Bronchial epithelial cell (primary cell): ENCODE results near the gene SPAG8. TPM values are rescaled to one million over a fixed set of nuclear protein-coding genes. Genes with fewer than 3 reads are reported as not detected.

Experiments used
- DNase-seq: peaks from one replicate; pipeline ENCODE4 v3.0.0-alpha.2; 2010; ENCODE audit warnings: low read depth
- FAIRE-seq: peaks from 2 replicates; lab custom pipeline; 2011; peaks lifted over from hg19 to GRCh38; lab: Jason Lieb, UNC
- H3K27me3 ChIP-seq: 2 replicates; pipeline ENCODE4 v1.5.1; 2011; ENCODE audit warnings: low read length; ENCODE audit not compliant: control insufficient read depth, insufficient read depth
- H3K36me3 ChIP-seq: 2 replicates; pipeline ENCODE4 v1.5.1; 2011; ENCODE audit warnings: low read length; ENCODE audit not compliant: control insufficient read depth, insufficient read depth
- H3K4me3 ChIP-seq: 2 replicates; pipeline ENCODE4 v1.5.1; 2011; ENCODE audit warnings: mild to moderate bottlenecking, low read depth, low read length, control low read depth
- total RNA-seq: library from RNA; depleted of rRNA; stranded (reverse); fragments of >200 nt; gene quantifications from 2 replicates; pipeline ENCODE4 v1.2.1, GENCODE V29; 2014
- TF ChIP-seq, protein P1 (sequence below): IDR thresholded peaks from 2 replicates; pipeline ENCODE4 v1.5.1; 2011; ENCODE audit warnings: mild to moderate bottlenecking, moderate library complexity, low read length, control low read depth, inconsistent platforms; ENCODE audit not compliant: insufficient read depth, severe bottlenecking

SPAG8 gene, protein sequence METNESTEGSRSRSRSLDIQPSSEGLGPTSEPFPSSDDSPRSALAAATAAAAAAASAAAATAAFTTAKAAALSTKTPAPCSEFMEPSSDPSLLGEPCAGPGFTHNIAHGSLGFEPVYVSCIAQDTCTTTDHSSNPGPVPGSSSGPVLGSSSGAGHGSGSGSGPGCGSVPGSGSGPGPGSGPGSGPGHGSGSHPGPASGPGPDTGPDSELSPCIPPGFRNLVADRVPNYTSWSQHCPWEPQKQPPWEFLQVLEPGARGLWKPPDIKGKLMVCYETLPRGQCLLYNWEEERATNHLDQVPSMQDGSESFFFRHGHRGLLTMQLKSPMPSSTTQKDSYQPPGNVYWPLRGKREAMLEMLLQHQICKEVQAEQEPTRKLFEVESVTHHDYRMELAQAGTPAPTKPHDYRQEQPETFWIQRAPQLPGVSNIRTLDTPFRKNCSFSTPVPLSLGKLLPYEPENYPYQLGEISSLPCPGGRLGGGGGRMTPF
- 0.13 and 0.26 TPM in 2 replicates for total RNA-seq

DNA sequence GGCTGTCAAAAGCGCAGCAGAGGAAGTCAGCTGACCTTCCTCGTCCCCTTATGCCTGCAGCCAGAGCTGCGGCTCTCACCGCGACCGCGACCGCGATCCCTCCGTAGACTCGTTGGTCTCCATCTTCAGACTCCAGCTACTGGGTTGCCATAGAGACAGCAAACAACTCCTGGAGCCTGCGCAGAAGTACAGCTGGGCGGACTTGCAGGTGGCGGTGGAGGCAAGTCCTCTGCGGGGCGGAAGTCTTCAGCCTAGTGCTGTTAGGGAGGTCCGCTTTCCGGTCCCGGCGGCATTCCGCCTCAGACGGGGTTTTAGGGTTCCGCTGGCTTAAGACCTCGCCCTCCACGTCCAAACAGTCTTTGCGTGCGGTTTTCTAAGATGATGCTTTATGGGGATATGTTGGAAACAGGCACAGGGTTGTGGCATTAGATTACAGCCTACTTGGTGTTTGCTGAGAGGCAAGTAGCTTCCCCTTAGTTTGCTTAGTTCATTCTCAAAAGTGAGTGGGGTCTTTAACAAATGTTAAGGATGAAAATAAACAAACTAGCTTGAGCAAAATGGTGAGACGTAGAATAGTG, at the start of gene SPAG8:
Gene SPAG8, minus strand, starts transcription at position 238 of the 578 bp plus-strand sequence. Its CDS starts 115 bp downstream, at position 123.
- FAIRE-seq (no peak), DNase-seq (peak; percentile 91)
- H3K36me3 ChIP-seq = no peaks in the 10 kb centered on the region
- TF ChIP-seq, protein P1, sequence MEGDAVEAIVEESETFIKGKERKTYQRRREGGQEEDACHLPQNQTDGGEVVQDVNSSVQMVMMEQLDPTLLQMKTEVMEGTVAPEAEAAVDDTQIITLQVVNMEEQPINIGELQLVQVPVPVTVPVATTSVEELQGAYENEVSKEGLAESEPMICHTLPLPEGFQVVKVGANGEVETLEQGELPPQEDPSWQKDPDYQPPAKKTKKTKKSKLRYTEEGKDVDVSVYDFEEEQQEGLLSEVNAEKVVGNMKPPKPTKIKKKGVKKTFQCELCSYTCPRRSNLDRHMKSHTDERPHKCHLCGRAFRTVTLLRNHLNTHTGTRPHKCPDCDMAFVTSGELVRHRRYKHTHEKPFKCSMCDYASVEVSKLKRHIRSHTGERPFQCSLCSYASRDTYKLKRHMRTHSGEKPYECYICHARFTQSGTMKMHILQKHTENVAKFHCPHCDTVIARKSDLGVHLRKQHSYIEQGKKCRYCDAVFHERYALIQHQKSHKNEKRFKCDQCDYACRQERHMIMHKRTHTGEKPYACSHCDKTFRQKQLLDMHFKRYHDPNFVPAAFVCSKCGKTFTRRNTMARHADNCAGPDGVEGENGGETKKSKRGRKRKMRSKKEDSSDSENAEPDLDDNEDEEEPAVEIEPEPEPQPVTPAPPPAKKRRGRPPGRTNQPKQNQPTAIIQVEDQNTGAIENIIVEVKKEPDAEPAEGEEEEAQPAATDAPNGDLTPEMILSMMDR = no peak
- H3K4me3 ChIP-seq = peak within 1 kb of the TSS; percentile 37
- no peaks in the 10 kb centered on the region for H3K27me3 ChIP-seq

DNA sequence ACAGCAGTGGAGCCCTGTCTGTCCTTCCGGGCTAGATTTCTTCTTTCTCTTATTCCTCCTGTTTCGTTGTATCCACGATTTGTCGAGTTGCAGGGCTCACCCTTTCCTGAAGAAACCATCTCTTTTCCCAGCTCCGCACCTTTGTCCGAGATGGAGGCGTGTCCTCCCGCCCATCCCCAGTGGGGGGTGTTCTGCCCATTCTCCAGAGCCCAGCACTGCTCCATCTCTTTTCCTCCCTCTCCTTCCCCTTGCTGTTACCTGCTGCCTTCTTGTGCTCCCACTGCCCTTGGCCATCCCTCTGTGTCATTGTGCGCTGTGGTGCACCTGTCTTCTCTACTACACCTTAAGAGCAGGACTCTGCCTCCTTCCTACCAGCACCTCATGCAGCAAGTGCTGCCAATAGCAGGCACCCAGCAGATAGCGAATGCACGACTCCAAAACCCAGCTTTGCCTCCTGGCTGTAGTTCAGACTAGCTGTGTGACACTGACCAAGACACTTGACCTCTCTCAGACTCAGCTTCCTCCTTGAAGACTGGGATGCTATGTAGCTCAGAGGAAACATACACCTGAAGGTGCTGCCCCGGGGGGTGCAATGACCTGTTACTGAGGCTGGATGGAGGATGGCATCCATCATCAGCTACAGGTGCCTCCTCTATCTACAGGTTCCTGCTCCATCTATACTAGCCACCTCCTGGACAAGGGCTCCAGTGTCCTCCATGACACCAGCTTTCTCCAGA, 49.3 kb upstream of the SPAG8 start:
- TF ChIP-seq, protein P1 = no peak
- H3K36me3 ChIP-seq = no peaks in the 10 kb centered on the region
- FAIRE-seq = no peak
- peaks cover 12% of the 10 kb centered on the region for H3K27me3 ChIP-seq
- DNase-seq = no peak
- H3K4me3 ChIP-seq = no peak overlapping the region

DNA sequence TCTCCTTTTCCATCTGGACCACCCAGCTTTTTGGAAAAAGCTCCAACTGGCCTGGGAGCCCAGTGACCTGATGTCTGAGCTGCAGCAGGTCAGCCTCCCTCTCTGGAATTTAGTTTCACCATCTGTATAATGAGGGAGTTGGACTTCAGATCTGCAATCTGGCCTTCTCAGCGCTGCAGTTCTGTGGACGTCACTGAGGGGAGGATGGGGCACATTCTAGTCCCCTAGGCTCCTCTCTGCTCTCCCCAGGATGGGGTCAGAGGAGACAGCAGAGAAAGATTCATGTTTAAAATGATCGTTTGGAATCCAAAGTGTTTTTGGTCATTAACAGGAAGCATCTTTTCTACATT, 47.9 kb upstream of the SPAG8 start:
- no peak for FAIRE-seq

DNA sequence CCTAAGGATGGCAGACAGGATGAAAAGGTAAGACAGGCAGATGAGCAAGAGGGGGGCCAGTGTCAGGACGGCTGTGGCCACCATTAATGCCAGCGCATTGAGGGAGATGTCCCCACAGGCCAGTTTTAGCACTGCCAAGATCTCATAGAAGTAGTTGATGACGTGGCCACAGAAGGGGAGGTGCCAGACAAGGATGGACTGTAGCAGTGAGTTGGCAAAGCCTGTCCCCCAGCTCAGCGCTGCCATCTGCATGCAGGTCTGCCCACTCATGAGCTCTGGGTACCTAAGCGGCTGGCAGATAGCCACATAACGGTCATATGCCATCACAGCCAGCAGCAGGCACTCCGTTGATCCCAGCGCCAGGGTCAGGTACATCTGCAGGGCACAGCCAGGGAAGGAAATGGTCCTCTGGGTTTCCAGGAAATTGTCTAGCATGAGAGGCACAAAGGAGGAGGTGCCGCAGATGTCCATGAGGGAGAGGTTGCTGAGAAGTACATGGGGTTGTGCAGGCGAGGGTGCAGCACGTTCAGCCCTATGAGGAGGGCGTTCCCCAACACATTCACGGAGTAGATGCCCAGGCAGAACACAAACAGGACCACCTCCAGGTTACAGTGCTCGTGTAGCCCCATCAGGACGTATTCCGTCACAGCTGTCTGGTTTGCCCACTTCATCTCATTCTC, 47.4 kb upstream of the SPAG8 start:
- Histone ChIP-seq H3K36me3 (no peaks in the 10 kb centered on the region), H3K4me3 (no peak overlapping the region), H3K27me3 (peaks cover 14% of the 10 kb centered on the region)
- DNase-seq (peak; percentile 33), FAIRE-seq (peak; percentile 92)
- TF ChIP-seq, protein P1 = no peak

More for the DNA sequence above, 47.9 kb upstream of the SPAG8 start:
- TF ChIP-seq, protein P1 = no peak
- no peak for DNase-seq
- Histone ChIP-seq H3K27me3 (peaks cover 14% of the 10 kb centered on the region), H3K4me3 (no peak overlapping the region), H3K36me3 (no peaks in the 10 kb centered on the region)

DNA sequence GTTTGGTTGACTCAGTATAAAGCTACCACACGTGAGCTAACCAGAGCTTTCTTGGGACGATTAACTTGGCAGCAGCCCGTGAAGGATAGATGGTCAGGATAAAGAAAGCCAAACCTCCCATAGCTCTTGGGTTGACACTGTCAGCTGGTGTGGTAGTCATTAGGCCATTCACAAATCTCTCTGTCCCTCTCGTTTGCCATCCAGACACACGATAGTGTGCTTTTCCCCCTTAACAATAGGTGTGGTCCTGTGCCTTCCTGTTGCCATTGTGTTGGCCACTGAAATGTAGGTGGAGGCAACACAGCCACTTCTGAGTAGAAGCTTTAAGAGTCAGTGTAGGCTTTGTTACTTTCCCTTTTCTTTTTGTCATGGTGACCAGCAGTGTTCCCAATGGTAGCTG, 46.4 kb upstream of the SPAG8 start:
- DNase-seq (no peak), FAIRE-seq (peak; percentile 73)
- TF ChIP-seq, protein P1 = no peak
- Histone ChIP-seq H3K27me3 (peaks cover 12% of the 10 kb centered on the region), H3K4me3 (no peak overlapping the region), H3K36me3 (no peaks in the 10 kb centered on the region)
